K562 (cell line): ENCODE results near the gene BPNT1. TPM values are rescaled to one million over a fixed set of nuclear protein-coding genes. Genes with fewer than 3 reads are reported as not detected.

Source experiments
- CBX5 ChIP-seq: IDR thresholded peaks from 2 replicates; pipeline ENCODE4 v1.6.1; 2014; ENCODE audit warnings: low read depth, borderline replicate concordance
- ELF2 ChIP-seq: fragments of 250-450 bp; sonication (Bioruptor Pico); IDR thresholded peaks from 2 replicates; pipeline ENCODE4 v1.5.0; 2021; ENCODE audit warnings: mild to moderate bottlenecking
- KLF1 ChIP-seq: fragments of 450-650 bp; IDR thresholded peaks from 2 replicates; pipeline ENCODE4 v1.6.1; 2016; ENCODE audit warnings: missing genetic modification characterization, missing compliant biosample characterization
- L3MBTL2 ChIP-seq: fragments of 450-650 bp; IDR thresholded peaks from 2 replicates; pipeline ENCODE4 v1.6.1; 2016; ENCODE audit warnings: mild to moderate bottlenecking, moderate library complexity
- NCOA2 ChIP-seq, 2 experiments: fragments of 450-650 bp; IDR thresholded peaks; 2 replicates each; pipeline ENCODE4 v1.6.1; 2018; ENCODE audit warnings: mild to moderate bottlenecking in 2 of 2, moderate library complexity in 1 of 2; ENCODE audit not compliant: partially characterized antibody in 2 of 2
- NKRF ChIP-seq: fragments of 450-650 bp; IDR thresholded peaks from 2 replicates; pipeline ENCODE4 v1.6.1; 2016; ENCODE audit warnings: borderline replicate concordance
- PHTF2 ChIP-seq: fragments of 250-450 bp; sonication (Bioruptor Pico); IDR thresholded peaks from 2 replicates; pipeline ENCODE4 v1.5.0; 2021; ENCODE audit warnings: mild to moderate bottlenecking
- POLR2AphosphoS2 ChIP-seq: IDR thresholded peaks from 2 replicates; pipeline ENCODE4 v1.6.1; 2012; ENCODE audit warnings: low read length, improper control_type of control experiment
- POLR2H ChIP-seq: IDR thresholded peaks from 2 replicates; pipeline ENCODE4 v1.6.1; 2016; ENCODE audit warnings: missing genetic modification characterization, low read depth, mild to moderate bottlenecking, control low read depth, missing compliant biosample characterization, moderate library complexity
- REST ChIP-seq, 2 experiments: fragments of 450-650 bp; formaldehyde crosslinking in 1 of 2; IDR thresholded peaks; 2 replicates each; pipeline versions ENCODE4 v1.4.0 to v1.6.1; 2014 to 2020; ENCODE audit warnings: mild to moderate bottlenecking in 2 of 2, borderline replicate concordance in 1 of 2, low read depth in 1 of 2
- SNIP1 ChIP-seq: fragments of 450-650 bp; IDR thresholded peaks from 2 replicates; pipeline ENCODE4 v1.7.1; 2017; ENCODE audit warnings: low read depth, mild to moderate bottlenecking
- TBP ChIP-seq: optimal IDR thresholded peaks from 2 replicates; pipeline ENCODE3; 2011; ENCODE audit warnings: low read depth, low read length, improper control_type of control experiment
- TCFL5 ChIP-seq: fragments of 250-450 bp; sonication (Bioruptor Pico); conservative IDR thresholded peaks from 2 replicates; pipeline ENCODE4 v1.6.1; 2021; ENCODE audit warnings: mild to moderate bottlenecking, moderate library complexity, matching md5 sums
- ZNF121 ChIP-seq: sonication (generic); formaldehyde crosslinking; conservative IDR thresholded peaks from 2 replicates; pipeline ENCODE4 v1.8.0; 2022; ENCODE audit warnings: missing genetic modification reagents
- ZNF766 ChIP-seq: fragments of 200-800 bp; sonication (Bioruptor generic); conservative IDR thresholded peaks from 2 replicates; pipeline ENCODE4 v1.6.1; 2016; ENCODE audit warnings: missing genetic modification characterization, missing compliant biosample characterization
- polyA plus RNA-seq, 8 experiments: library from polyadenylated mRNA; depleted of rRNA in 4 of 8; stranded (reverse) in 5 of 8; unstranded in 3 of 8; fragments of >200 nt; fragmentation: Nextera tagmentation in 2 of 8; fragmentation: Illumina TruSeq in 1 of 8; extraction: Ambion mirVana in 2 of 8; extraction: Trizol in 1 of 8; gene quantifications; 2 replicates each; pipeline versions ENCODE4 v1.2.1 to v1.2.3, GENCODE V29; 2011 to 2014; ENCODE audit warnings: inconsistent platforms in 1 of 8, missing spikeins in 1 of 8
- total RNA-seq, 7 experiments: library from RNA; depleted of rRNA in 6 of 7; stranded (reverse); fragments of >200 nt in 6 of 7; fragmentation: Illumina TruSeq in 2 of 7; extraction: Trizol in 2 of 7; gene quantifications; 2 replicates each; pipeline versions ENCODE4 v1.2.1 to v1.2.3, GENCODE V29; 2011 to 2021; ENCODE audit warnings: low replicate concordance in 1 of 7
- TF ChIP-seq, protein P1 (sequence below): fragments of 450-650 bp; formaldehyde crosslinking; conservative IDR thresholded peaks from 2 replicates; pipeline ENCODE4 v1.4.0; 2022; ENCODE audit warnings: mild to moderate bottlenecking, missing genetic modification characterization

Gene BPNT1
- total and polyA plus RNA-seq, 9 of the 15 experiments (the other 6 are each of a cell fraction or from before 2014, with no cell fraction given), result 30.2 to 73.8 (median 40.5) TPM

GRCh38 chr1:220089650-220090556, at the start of gene BPNT1 (continued):
- TF ChIP-seq ZNF766 (CRISPR knock-in tag) (0 out of 2 replicates have a peak, but pooled peaks have one; percentile 24), REST (IDR thresholded peaks at IDR 0.05; ENCODE audit: borderline replicate concordance) (no peak), REST (CRISPR knock-in tag; IDR thresholded peaks at IDR 0.05; ENCODE audit: low read depth) (no peak), ELF2 (no peak), TCFL5 (CRISPR knock-in tag) (no peak), POLR2AphosphoS2 (no peak), POLR2H (no peak; the same call in 1 of the 2 replicates), PHTF2 (no peak), NKRF (peak; percentile 51), CBX5 (no peak), KLF1 (no peak), ZNF121 (CRISPR knock-in tag) (no peak), TBP (peak; percentile 87), NCOA2 (IDR thresholded peaks at IDR 0.05; ENCODE audit: partially characterized antibody in 2 of 2) (no peak), SNIP1 (no peak), L3MBTL2 (peak; percentile 48; the same call in 1 of the 2 replicates)
- TF ChIP-seq, protein P1, sequence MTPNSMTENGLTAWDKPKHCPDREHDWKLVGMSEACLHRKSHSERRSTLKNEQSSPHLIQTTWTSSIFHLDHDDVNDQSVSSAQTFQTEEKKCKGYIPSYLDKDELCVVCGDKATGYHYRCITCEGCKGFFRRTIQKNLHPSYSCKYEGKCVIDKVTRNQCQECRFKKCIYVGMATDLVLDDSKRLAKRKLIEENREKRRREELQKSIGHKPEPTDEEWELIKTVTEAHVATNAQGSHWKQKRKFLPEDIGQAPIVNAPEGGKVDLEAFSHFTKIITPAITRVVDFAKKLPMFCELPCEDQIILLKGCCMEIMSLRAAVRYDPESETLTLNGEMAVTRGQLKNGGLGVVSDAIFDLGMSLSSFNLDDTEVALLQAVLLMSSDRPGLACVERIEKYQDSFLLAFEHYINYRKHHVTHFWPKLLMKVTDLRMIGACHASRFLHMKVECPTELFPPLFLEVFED (CRISPR knock-in tag), result 0 out of 2 replicates have a peak, but pooled peaks have one; percentile 43
